Upper lobe of right lung (tissue), 1 donor: ENCODE results near the gene TDRD7. TPM values are rescaled to one million over a fixed set of nuclear protein-coding genes. Genes with fewer than 3 reads are reported as not detected.

Experiments used
- ATAC-seq: fragments of 200-7000 bp; cut with Tn5 transposase; one replicate; pipeline ENCODE4 v1.9.1; 2020; ENCODE audit warnings: mild to moderate bottlenecking, moderate library complexity
- DNase-seq: peaks from one replicate; pipeline ENCODE4 v3.0.0-alpha.2; 2020
- H3K27ac ChIP-seq: fragments of 200-600 bp; one replicate; pipeline ENCODE4 v1.8.0; 2022
- H3K27me3 ChIP-seq: fragments of 200-600 bp; one replicate; pipeline ENCODE4 v1.8.0; 2022; ENCODE audit warnings: mild to moderate bottlenecking
- H3K36me3 ChIP-seq: fragments of 200-600 bp; one replicate; pipeline ENCODE4 v1.8.0; 2022
- H3K4me1 ChIP-seq: fragments of 200-600 bp; one replicate; pipeline ENCODE4 v1.8.0; 2022
- H3K4me3 ChIP-seq: fragments of 200-600 bp; one replicate; pipeline ENCODE4 v1.8.0; 2022; ENCODE audit warnings: mild to moderate bottlenecking
- H3K9me3 ChIP-seq: fragments of 200-600 bp; one replicate; pipeline ENCODE4 v1.8.0; 2022
- CTCF ChIP-seq: fragments of 200-600 bp; IDR thresholded peaks from one replicate; pipeline ENCODE4 v1.8.0; 2022; ENCODE audit warnings: antibody characterized with exemption
- intact Hi-C: fragments of 100-400 bp; cut with DNase I; formaldehyde crosslinking; loops from one replicate; pipeline ENCODE4 v1.11.0; 2022
- total RNA-seq: library from RNA; stranded (reverse); fragmentation: NEBNext Ultra II Directional; extraction: Animal tissue kit (Norgen Biotek cat#: 25700); gene quantifications from one replicate; pipeline ENCODE4 v1.2.1, GENCODE V29; 2021
- donor health status: DM: no; HTN: yes; CAD: no; lungs with severe emphysema.

Gene TDRD7
- total RNA-seq, 1 donor from 2014 or later: 18.2 TPM

- TF ChIP-seq CTCF: no peak
- Histone ChIP-seq H3K4me3 (no peak overlapping the region), H3K9me3 (no peaks in the 10 kb centered on the region), H3K4me1 (peaks cover 27% of the 10 kb centered on the region), H3K27ac (peak overlapping the region; percentile 78), H3K27me3 (no peaks in the 10 kb centered on the region), H3K36me3 (peaks cover 5% of the 10 kb centered on the region)
- ATAC-seq (peak; percentile 86), DNase-seq (peak; percentile 67)
- intact Hi-C loops: no loop called here
Observed at GRCh38 chr9:97528529-97529230, 116.8 kb downstream of the TDRD7 start.

- peaks cover 5% of the 10 kb centered on the region for H3K36me3 ChIP-seq
- DNase-seq (peak; percentile 4), ATAC-seq (peak; percentile 73)
- H3K4me3 ChIP-seq: no peak overlapping the region
- H3K27ac ChIP-seq: peak overlapping the region; percentile 78
- no peaks in the 10 kb centered on the region for H3K9me3 ChIP-seq
- no peaks in the 10 kb centered on the region for H3K27me3 ChIP-seq
- TF ChIP-seq CTCF: no peak
- intact Hi-C loops: no loop called here
- H3K4me1 ChIP-seq: peaks cover 27% of the 10 kb centered on the region
Observed at GRCh38 chr9:97529363-97530076, 117.6 kb downstream of the TDRD7 start.

- H3K9me3 ChIP-seq: no peaks in the 10 kb centered on the region
- no peaks in the 10 kb centered on the region for H3K27me3 ChIP-seq
- ATAC-seq (no peak), DNase-seq (peak; percentile 28)
- no peaks in the 10 kb centered on the region for H3K36me3 ChIP-seq
- no peak overlapping the region for H3K27ac ChIP-seq
- no peak for TF ChIP-seq CTCF
- H3K4me3 ChIP-seq: no peak overlapping the region
- H3K4me1 ChIP-seq: peaks cover 23% of the 10 kb centered on the region
- intact Hi-C loops: no loop called here
Observed at GRCh38 chr9:97531888-97532376, 120.0 kb downstream of the TDRD7 start.

GRCh38 chr9:97534185-97534584 lies 122.3 kb downstream of the TDRD7 start:
- Histone ChIP-seq H3K9me3 (no peaks in the 10 kb centered on the region), H3K4me3 (no peak overlapping the region), H3K4me1 (peaks cover 12% of the 10 kb centered on the region), H3K27ac (no peak overlapping the region), H3K36me3 (no peaks in the 10 kb centered on the region), H3K27me3 (no peaks in the 10 kb centered on the region)
- ATAC-seq: no peak
- peak; percentile 10 for DNase-seq
- no peak for TF ChIP-seq CTCF
- intact Hi-C loops: no loop called here

- H3K27ac ChIP-seq: no peak overlapping the region
- peak; percentile 46 for DNase-seq
- ATAC-seq: peak; percentile 23
- TF ChIP-seq CTCF: no peak
- H3K36me3 ChIP-seq: no peaks in the 10 kb centered on the region
- H3K27me3 ChIP-seq: no peaks in the 10 kb centered on the region
- intact Hi-C loops: no loop called here
- H3K4me1 ChIP-seq: peaks cover 3% of the 10 kb centered on the region
- no peak overlapping the region for H3K4me3 ChIP-seq
- no peaks in the 10 kb centered on the region for H3K9me3 ChIP-seq
Observed at GRCh38 chr9:97534961-97535594, 123.2 kb downstream of the TDRD7 start.
